ENCODE measurements around the gene PIGQ.

- TF ChIP-seq CTCF (IDR thresholded peaks at IDR 0.05) = no peak
- no peak for TF ChIP-seq REST (IDR thresholded peaks at IDR 0.05; ENCODE audit: insufficient read depth in 1 of 2, low read depth in 2 of 2, low read length in 1 of 2)
- no peak; the same call in 1 of the 2 replicates for TF ChIP-seq POLR2AphosphoS5 (IDR thresholded peaks at IDR 0.05; ENCODE audit: low read depth, low read length)
These were observed 44.1 kb upstream of the PIGQ start for GRCh38 chr16:525520-526180.
